H1 (cell line): ENCODE results near the gene ZNF705A. TPM values are rescaled to one million over a fixed set of nuclear protein-coding genes. Genes with fewer than 3 reads are reported as not detected.
"Not testable (repeated sequence)": the region's sequence is repeated elsewhere in the genome, so short reads cannot be mapped to it uniquely, and the experiment has no call there.

Source experiments
- CTCF ChIA-PET: fragments of 300-600 bp; sonication (Branson Sonifier 250); formaldehyde crosslinking; loops from one replicate; lab custom pipeline; 2021; ENCODE audit not compliant: partially characterized antibody; lab: Charles Lee
- POLR2A ChIA-PET: fragments of 300-600 bp; sonication (Branson Sonifier 250); formaldehyde crosslinking; loops from one replicate; lab custom pipeline; 2021; ENCODE audit warnings: inconsistent platforms; ENCODE audit not compliant: partially characterized antibody; lab: Charles Lee
- DNase-seq, 2 experiments: peaks; one replicate each; pipeline versions ENCODE4 v3.0.0 to v3.0.0-alpha.2; 2010 to 2022; ENCODE audit warnings: low spot score in 2 of 2, low read depth in 1 of 2, mixed read lengths in 1 of 2
- FAIRE-seq: peaks from 2 replicates; lab custom pipeline; 2011; peaks lifted over from hg19 to GRCh38; lab: Jason Lieb, UNC
- H2AFZ ChIP-seq: 2 replicates; pipeline ENCODE4 v1.8.1; 2012; ENCODE audit warnings: low read length, inconsistent platforms
- H2AK5ac ChIP-seq: 2 replicates; pipeline ENCODE4 v1.6.1; 2013; ENCODE audit warnings: low read depth, low read length
- H2BK120ac ChIP-seq: replicated peaks from 2 replicates; pipeline ENCODE3; 2013; ENCODE audit warnings: low read depth, low read length, inconsistent platforms
- H2BK12ac ChIP-seq: 2 replicates; pipeline ENCODE4 v1.6.1; 2013; ENCODE audit warnings: low read depth, low read length
- H2BK15ac ChIP-seq: 2 replicates; pipeline ENCODE4 v1.6.1; 2013; ENCODE audit warnings: low read length
- H2BK20ac ChIP-seq: 2 replicates; pipeline ENCODE4 v1.6.1; 2013; ENCODE audit warnings: low read length
- H2BK5ac ChIP-seq: 2 replicates; pipeline ENCODE4 v1.6.1; 2013; ENCODE audit warnings: low read depth, low read length
- H3K14ac ChIP-seq: 2 replicates; pipeline ENCODE4 v1.6.1; 2013; ENCODE audit warnings: inconsistent platforms; ENCODE audit not compliant: insufficient read length
- H3K18ac ChIP-seq: 2 replicates; pipeline ENCODE4 v1.6.1; 2013; ENCODE audit warnings: low read length; ENCODE audit errors: extremely low read depth
- H3K23ac ChIP-seq: 2 replicates; pipeline ENCODE4 v1.6.1; 2013; ENCODE audit warnings: inconsistent platforms; ENCODE audit not compliant: insufficient read length
- H3K23me2 ChIP-seq: 2 replicates; pipeline ENCODE4 v1.6.1; 2013; ENCODE audit warnings: low read depth, low read length
- H3K27ac ChIP-seq: 2 replicates; pipeline ENCODE4 v1.6.1; 2011; ENCODE audit warnings: low read depth, low read length, inconsistent platforms
- H3K27me3 ChIP-seq, 4 experiments: replicated peaks in 1 of 4; 1 replicate in 1 of 4; 2 replicates in 3 of 4; pipeline versions ENCODE4 v1.6.1 to v1.8.1; 2011 to 2013; ENCODE audit warnings: low read length in 3 of 4, mild to moderate bottlenecking in 3 of 4, inconsistent platforms in 2 of 4, mixed read lengths in 2 of 4, moderate library complexity in 1 of 4; ENCODE audit not compliant: control insufficient read depth in 3 of 4, insufficient read depth in 3 of 4; ENCODE audit errors: extremely low read depth in 1 of 4
- H3K36me3 ChIP-seq, 4 experiments: 2 replicates each; pipeline versions ENCODE4 v1.6.1 to v1.8.1; 2011 to 2013; ENCODE audit warnings: mild to moderate bottlenecking in 4 of 4, low read length in 3 of 4, moderate library complexity in 2 of 4, control low read depth in 1 of 4, inconsistent platforms in 1 of 4; ENCODE audit not compliant: insufficient read depth in 4 of 4, control insufficient read depth in 2 of 4
- H3K4ac ChIP-seq: replicated peaks from 2 replicates; pipeline ENCODE3; 2013; ENCODE audit warnings: low read length, low read depth, mixed read lengths, inconsistent platforms; ENCODE audit not compliant: insufficient read length
- H3K4me1 ChIP-seq, 4 experiments: replicated peaks in 1 of 4; 1 replicate in 1 of 4; 2 replicates in 3 of 4; pipeline versions ENCODE4 v1.6.1 to v1.8.1; 2011 to 2013; ENCODE audit warnings: low read length in 3 of 4, inconsistent platforms in 2 of 4, mixed read lengths in 1 of 4; ENCODE audit not compliant: insufficient read depth in 4 of 4, control insufficient read depth in 3 of 4
- H3K4me2 ChIP-seq, 2 experiments: 2 replicates each; pipeline versions ENCODE4 v1.6.1 to v1.8.1; 2011 to 2013; ENCODE audit warnings: low read depth in 2 of 2, low read length in 2 of 2, control low read depth in 1 of 2, inconsistent platforms in 1 of 2, mild to moderate bottlenecking in 1 of 2; ENCODE audit not compliant: insufficient read depth in 1 of 2
- H3K4me3 ChIP-seq, 4 experiments: fragments of 200-600, 300-600 bp in 1 of 4; sonication (generic), shearing (Covaris generic), sonication (Bioruptor Twin) in 1 of 4; 2 replicates each; pipeline versions ENCODE4 v1.5.1 to v1.8.1; 2011 to 2016; ENCODE audit warnings: low read length in 4 of 4, low read depth in 3 of 4, control low read depth in 2 of 4, inconsistent platforms in 2 of 4, mild to moderate bottlenecking in 2 of 4, mixed read lengths in 1 of 4, moderate library complexity in 1 of 4; ENCODE audit not compliant: insufficient read depth in 2 of 4; ENCODE audit errors: extremely low read depth in 1 of 4
- H3K56ac ChIP-seq: replicated peaks from 2 replicates; pipeline ENCODE3; 2013; ENCODE audit warnings: low read depth, mild to moderate bottlenecking, mixed read lengths, low read length, inconsistent platforms; ENCODE audit not compliant: insufficient read length
- H3K79me1 ChIP-seq: 2 replicates; pipeline ENCODE4 v1.6.1; 2013; ENCODE audit warnings: low read depth, low read length, control low read depth
- H3K79me2 ChIP-seq, 2 experiments: 2 replicates each; pipeline versions ENCODE4 v1.6.1 to v1.8.1; 2012 to 2013; ENCODE audit warnings: low read length in 2 of 2, mild to moderate bottlenecking in 2 of 2, inconsistent platforms in 1 of 2; ENCODE audit not compliant: insufficient read depth in 2 of 2, control insufficient read depth in 1 of 2
- H3K9ac ChIP-seq, 4 experiments: replicated peaks in 1 of 4; 1 replicate in 1 of 4; 2 replicates in 3 of 4; pipeline versions ENCODE4 v1.6.1 to v1.8.1; 2011 to 2013; ENCODE audit warnings: low read depth in 3 of 4, low read length in 3 of 4, control low read depth in 2 of 4, mild to moderate bottlenecking in 2 of 4, moderate library complexity in 2 of 4, inconsistent platforms in 1 of 4; ENCODE audit errors: extremely low read depth in 1 of 4
- H3K9me3 ChIP-seq, 2 experiments: 2 replicates each; pipeline versions ENCODE4 v1.6.1 to v1.8.1; 2012 to 2013; ENCODE audit warnings: mild to moderate bottlenecking in 2 of 2, moderate library complexity in 2 of 2, control low read depth in 1 of 2, inconsistent platforms in 1 of 2, low read depth in 1 of 2, low read length in 1 of 2, mixed read lengths in 1 of 2; ENCODE audit not compliant: insufficient read depth in 2 of 2
- H4K20me1 ChIP-seq, 2 experiments: replicated peaks in 1 of 2; 2 replicates each; pipeline versions ENCODE3 to v1.8.1; 2011 to 2013; ENCODE audit warnings: inconsistent platforms in 2 of 2, low read length in 2 of 2, mild to moderate bottlenecking in 1 of 2; ENCODE audit not compliant: insufficient read depth in 2 of 2, control insufficient read depth in 1 of 2
- H4K5ac ChIP-seq: 2 replicates; pipeline ENCODE4 v1.6.1; 2013; ENCODE audit warnings: low read length, low read depth, mixed read lengths, inconsistent platforms; ENCODE audit not compliant: insufficient read length
- H4K8ac ChIP-seq: 2 replicates; pipeline ENCODE4 v1.8.0; 2013; ENCODE audit warnings: mild to moderate bottlenecking, moderate library complexity, low read length, inconsistent platforms; ENCODE audit not compliant: insufficient read depth; ENCODE audit errors: extremely low read depth
- H4K91ac ChIP-seq: replicated peaks from 2 replicates; pipeline ENCODE3; 2013; ENCODE audit warnings: low read length, mixed read lengths, inconsistent platforms; ENCODE audit not compliant: insufficient read length
- WGBS, 2 experiments: shearing (Covaris generic) in 1 of 2; methylation state at CpG; one replicate each; pipeline versions ENCODE4 v1.1.6 to v1.1.7; 2013 to 2015; ENCODE audit warnings: low lambda C conversion rate in 2 of 2, mixed read lengths in 2 of 2, inconsistent platforms in 1 of 2, low coverage in 1 of 2, missing lambda C conversion rate in 1 of 2; ENCODE audit not compliant: insufficient replicate concordance in 2 of 2, insufficient coverage in 1 of 2, insufficient read length in 1 of 2; ENCODE audit errors: extremely low coverage in 1 of 2, missing lambda C conversion rate in 1 of 2; 5-methylcytosine and 5-hydroxymethylcytosine counted together
- polyA plus RNA-seq, 7 experiments: library from polyadenylated mRNA; depleted of rRNA in 3 of 7; stranded (reverse) in 5 of 7; unstranded in 2 of 7; fragments of >200 nt in 5 of 7; fragments of 200-250 nt in 2 of 7; gene quantifications; 1 replicate in 5 of 7; 2 replicates in 1 of 7; 4 replicates in 1 of 7; pipeline versions ENCODE4 v1.2.1 to v1.2.3, GENCODE V29; 2011 to 2013; ENCODE audit warnings: missing spikeins in 2 of 7, mixed read lengths in 2 of 7
- total RNA-seq: library from RNA; stranded (reverse); fragmentation: NEBNext Ultra II Directional; extraction: Animal tissue kit (Norgen Biotek cat#: 25700); gene quantifications from 2 replicates; pipeline ENCODE4 v1.2.1, GENCODE V29; 2021

Gene ZNF705A
- total and polyA plus RNA-seq, 2 of the 8 experiments (the other 6 are each of a cell fraction or from before 2014, with no cell fraction given), result not detected

GRCh38 chr12:8197685-8198308, 41.0 kb downstream of the ZNF705A start:
- H2AFZ ChIP-seq, H3K4ac ChIP-seq, H3K4me3 ChIP-seq, H3K18ac ChIP-seq, H2BK120ac ChIP-seq, FAIRE-seq, H3K79me2 ChIP-seq, H3K36me3 ChIP-seq, H3K14ac ChIP-seq, H3K27me3 ChIP-seq, H4K5ac ChIP-seq, H4K20me1 ChIP-seq, CTCF ChIA-PET, H2AK5ac ChIP-seq, H3K56ac ChIP-seq, H3K4me2 ChIP-seq, H3K9me3 ChIP-seq, H2BK12ac ChIP-seq, H3K23ac ChIP-seq, H3K23me2 ChIP-seq, H3K79me1 ChIP-seq, DNase-seq, H4K91ac ChIP-seq, H2BK20ac ChIP-seq, H3K9ac ChIP-seq, H3K4me1 ChIP-seq, H4K8ac ChIP-seq, H3K27ac ChIP-seq, H2BK5ac ChIP-seq, H2BK15ac ChIP-seq, POLR2A ChIA-PET: not testable (repeated sequence)
- 78% methylated on average over 1 of the region's 1 CpG; no CpG with 5 or more reads in 1 of the 2 experiments for WGBS, 2 experiments
